ENCODE measurements around the gene PAPOLB. TPM values are rescaled to one million over a fixed set of nuclear protein-coding genes. Genes with fewer than 3 reads are reported as not detected.
A peak's percentile ranks its signal among the peaks of the same experiment; 100 is the strongest.

The PAPOLB gene
- total RNA-seq, 1 donor: 0.36 TPM

- peaks cover 4% of the 10 kb centered on the region for H3K27me3 ChIP-seq (ENCODE audit: insufficient read depth, low read length)
Observed at GRCh38 chr7:4884164-4884563, 22.3 kb upstream of the PAPOLB start.

GRCh38 chr7:4883372-4884144 is 21.7 kb upstream of the PAPOLB start, which contains the start of gene RADIL:
RADIL (minus strand) TSS chr7:4883716; CDS start chr7:4878139, 5,577 bp downstream.
- H3K36me3 ChIP-seq (ENCODE audit: insufficient read depth, low read length): no peaks in the 10 kb centered on the region
- DNase-seq (ENCODE audit: insufficient read length, low spot score, missing footprints): peak; percentile 98
- no peaks in the 10 kb centered on the region for H4K20me1 ChIP-seq (ENCODE audit: insufficient read depth, low read length)
- peak within 1 kb of the TSS; percentile 73 for H3K4me3 ChIP-seq (ENCODE audit: insufficient read depth, low read length)
- peak within 1 kb of the TSS; percentile 97 for H2AFZ ChIP-seq (ENCODE audit: low read length)
- no peaks in the 10 kb centered on the region for H3K79me2 ChIP-seq (ENCODE audit: insufficient read depth, low read length)
- H3K9me3 ChIP-seq (ENCODE audit: low read depth, low read length): no peaks in the 10 kb centered on the region
- H3K4me1 ChIP-seq (ENCODE audit: insufficient read depth, low read length): peaks cover 10% of the 10 kb centered on the region
- TF ChIP-seq, protein P1, sequence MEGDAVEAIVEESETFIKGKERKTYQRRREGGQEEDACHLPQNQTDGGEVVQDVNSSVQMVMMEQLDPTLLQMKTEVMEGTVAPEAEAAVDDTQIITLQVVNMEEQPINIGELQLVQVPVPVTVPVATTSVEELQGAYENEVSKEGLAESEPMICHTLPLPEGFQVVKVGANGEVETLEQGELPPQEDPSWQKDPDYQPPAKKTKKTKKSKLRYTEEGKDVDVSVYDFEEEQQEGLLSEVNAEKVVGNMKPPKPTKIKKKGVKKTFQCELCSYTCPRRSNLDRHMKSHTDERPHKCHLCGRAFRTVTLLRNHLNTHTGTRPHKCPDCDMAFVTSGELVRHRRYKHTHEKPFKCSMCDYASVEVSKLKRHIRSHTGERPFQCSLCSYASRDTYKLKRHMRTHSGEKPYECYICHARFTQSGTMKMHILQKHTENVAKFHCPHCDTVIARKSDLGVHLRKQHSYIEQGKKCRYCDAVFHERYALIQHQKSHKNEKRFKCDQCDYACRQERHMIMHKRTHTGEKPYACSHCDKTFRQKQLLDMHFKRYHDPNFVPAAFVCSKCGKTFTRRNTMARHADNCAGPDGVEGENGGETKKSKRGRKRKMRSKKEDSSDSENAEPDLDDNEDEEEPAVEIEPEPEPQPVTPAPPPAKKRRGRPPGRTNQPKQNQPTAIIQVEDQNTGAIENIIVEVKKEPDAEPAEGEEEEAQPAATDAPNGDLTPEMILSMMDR (IDR thresholded peaks at IDR 0.05; ENCODE audit: extremely low read depth, low read depth, low read length): peak; percentile 57
- H3K4me2 ChIP-seq (ENCODE audit: insufficient read depth, low read length): peak within 1 kb of the TSS; percentile 82
- H3K27ac ChIP-seq (ENCODE audit: low read depth, low read length): peak within 1 kb of the TSS; percentile 76
- peaks cover 4% of the 10 kb centered on the region for H3K27me3 ChIP-seq (ENCODE audit: insufficient read depth, low read length)

More at GRCh38 chr7:4884164-4884563, 22.3 kb upstream of the PAPOLB start:
- Histone ChIP-seq H3K79me2 (ENCODE audit: insufficient read depth, low read length) (no peaks in the 10 kb centered on the region), H3K4me3 (ENCODE audit: insufficient read depth, low read length) (no peak overlapping the region), H3K9me3 (ENCODE audit: low read depth, low read length) (no peaks in the 10 kb centered on the region), H3K27ac (ENCODE audit: low read depth, low read length) (no peak overlapping the region), H3K4me2 (ENCODE audit: insufficient read depth, low read length) (no peak overlapping the region), H3K4me1 (ENCODE audit: insufficient read depth, low read length) (peaks cover 10% of the 10 kb centered on the region), H2AFZ (ENCODE audit: low read length) (no peak overlapping the region), H4K20me1 (ENCODE audit: insufficient read depth, low read length) (no peaks in the 10 kb centered on the region), H3K36me3 (ENCODE audit: insufficient read depth, low read length) (no peaks in the 10 kb centered on the region)
- TF ChIP-seq, protein P1 (IDR thresholded peaks at IDR 0.05; ENCODE audit: extremely low read depth, low read depth, low read length): no peak
- no peak for DNase-seq (ENCODE audit: insufficient read length, low spot score, missing footprints)

DNA sequence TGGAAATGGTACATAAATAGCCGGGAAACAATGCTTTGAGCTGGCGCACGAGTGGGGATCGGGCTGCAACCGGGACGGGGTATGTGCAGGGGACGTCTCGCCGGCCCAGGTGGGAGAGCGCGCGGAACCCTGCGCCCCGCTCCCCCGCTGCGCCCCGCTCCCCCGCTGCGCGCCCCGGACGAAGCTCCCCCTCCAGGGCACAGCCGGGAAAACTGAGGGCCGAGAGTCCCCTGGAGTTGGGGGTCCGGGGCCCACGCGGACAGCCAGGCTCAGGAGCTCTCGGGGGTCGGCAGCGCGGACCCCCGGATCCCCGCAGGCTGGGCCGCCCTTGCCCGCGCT is 21.2 kb upstream of the PAPOLB start:
- no peak for DNase-seq (ENCODE audit: insufficient read length, low spot score, missing footprints)
- Histone ChIP-seq H3K27me3 (ENCODE audit: insufficient read depth, low read length) (peaks cover 4% of the 10 kb centered on the region), H4K20me1 (ENCODE audit: insufficient read depth, low read length) (no peaks in the 10 kb centered on the region), H3K36me3 (ENCODE audit: insufficient read depth, low read length) (no peaks in the 10 kb centered on the region), H3K9me3 (ENCODE audit: low read depth, low read length) (no peaks in the 10 kb centered on the region), H3K27ac (ENCODE audit: low read depth, low read length) (peak overlapping the region; percentile 76), H3K4me2 (ENCODE audit: insufficient read depth, low read length) (peak overlapping the region; percentile 82), H2AFZ (ENCODE audit: low read length) (peak overlapping the region; percentile 97), H3K4me3 (ENCODE audit: insufficient read depth, low read length) (peak overlapping the region; percentile 73), H3K79me2 (ENCODE audit: insufficient read depth, low read length) (no peaks in the 10 kb centered on the region), H3K4me1 (ENCODE audit: insufficient read depth, low read length) (peaks cover 10% of the 10 kb centered on the region)
- TF ChIP-seq, protein P1 (IDR thresholded peaks at IDR 0.05; ENCODE audit: extremely low read depth, low read depth, low read length): no peak

DNA sequence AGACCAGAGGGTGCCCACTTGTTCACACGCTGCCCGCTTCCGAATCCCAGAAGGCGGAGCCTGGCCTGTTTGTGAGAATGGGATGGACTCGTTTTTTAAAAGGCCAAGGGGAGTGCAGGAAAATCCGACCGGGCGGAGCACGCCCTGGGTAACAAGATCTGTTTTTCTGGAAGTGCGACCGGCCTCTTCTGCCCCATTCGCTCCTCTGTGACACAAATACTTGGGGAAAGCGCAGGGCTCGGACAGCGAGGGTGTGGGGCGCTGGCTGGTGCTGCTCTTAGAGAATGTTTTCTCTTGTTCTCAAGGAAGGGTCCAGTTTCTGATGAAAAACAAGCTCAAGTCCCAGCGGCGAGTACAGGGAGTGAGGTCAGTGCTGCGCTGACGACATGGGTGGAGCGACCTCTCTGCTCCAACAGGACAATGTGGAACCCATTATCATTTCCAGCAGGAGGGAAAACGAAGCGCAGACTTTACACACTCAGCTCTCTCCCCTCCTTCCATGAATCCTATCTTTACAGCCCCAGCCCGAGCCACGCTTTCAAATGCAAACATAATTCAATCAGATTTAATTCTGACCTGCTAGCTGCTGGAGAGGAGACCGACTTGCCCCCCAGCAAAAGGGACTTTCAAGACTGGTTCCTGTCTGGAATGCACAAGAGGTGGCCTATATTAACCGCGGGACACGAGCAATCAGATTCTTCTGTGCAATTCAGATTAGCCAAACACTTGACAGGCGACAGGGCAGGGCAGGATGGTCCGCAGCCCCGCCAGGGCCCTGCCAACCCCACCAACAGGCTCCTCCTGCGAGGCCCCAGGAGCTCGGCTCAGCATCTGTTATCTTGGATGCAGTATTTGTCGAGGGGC is 20.6 kb upstream of the PAPOLB start:
- peaks cover 4% of the 10 kb centered on the region for H3K27me3 ChIP-seq (ENCODE audit: insufficient read depth, low read length)
- peak overlapping the region; percentile 76 for H3K27ac ChIP-seq (ENCODE audit: low read depth, low read length)
- no peaks in the 10 kb centered on the region for H3K36me3 ChIP-seq (ENCODE audit: insufficient read depth, low read length)
- H3K79me2 ChIP-seq (ENCODE audit: insufficient read depth, low read length): no peaks in the 10 kb centered on the region
- H3K4me2 ChIP-seq (ENCODE audit: insufficient read depth, low read length): peak overlapping the region; percentile 82
- peaks cover 10% of the 10 kb centered on the region for H3K4me1 ChIP-seq (ENCODE audit: insufficient read depth, low read length)
- H4K20me1 ChIP-seq (ENCODE audit: insufficient read depth, low read length): no peaks in the 10 kb centered on the region
- peak overlapping the region; percentile 73 for H3K4me3 ChIP-seq (ENCODE audit: insufficient read depth, low read length)
- peak; percentile 98 for DNase-seq (ENCODE audit: insufficient read length, low spot score, missing footprints)
- H2AFZ ChIP-seq (ENCODE audit: low read length): peak overlapping the region; percentile 97
- TF ChIP-seq, protein P1 (IDR thresholded peaks at IDR 0.05; ENCODE audit: extremely low read depth, low read depth, low read length): no peak
- no peaks in the 10 kb centered on the region for H3K9me3 ChIP-seq (ENCODE audit: low read depth, low read length)
